Retinal pigment epithelial cell (primary cell): Measurements from ENCODE around the gene TMEM62.

Source experiments
- DNase-seq: peaks from one replicate; pipeline ENCODE4 v3.0.0-alpha.2; 2010; ENCODE audit warnings: low read depth
- H3K4me3 ChIP-seq: 2 replicates; pipeline ENCODE4 v1.5.1; 2011; ENCODE audit warnings: mild to moderate bottlenecking, low read length, control low read depth, moderate library complexity
- CTCF ChIP-seq: conservative IDR thresholded peaks from 2 replicates; pipeline ENCODE4 v1.5.1; 2011; ENCODE audit warnings: low read depth, low read length, control low read depth, inconsistent platforms

The TMEM62 gene

GRCh38 chr15:43105077-43105736 lies 28.2 kb upstream of the TMEM62 start:
- peak overlapping the region; percentile 95 for H3K4me3 ChIP-seq
- no peak for TF ChIP-seq CTCF
- no peak for DNase-seq

GRCh38 chr15:43105778-43106485 lies 27.5 kb upstream of the TMEM62 start, which contains the start of gene UBR1:
Gene UBR1, minus strand, starts transcription at chr15:43106038. Its CDS starts 16 bp downstream, at chr15:43106022.
- peak; percentile 73 for DNase-seq
- TF ChIP-seq CTCF, result no peak

GRCh38 chr15:43106486-43106829 lies 26.9 kb upstream of the TMEM62 start:
- H3K4me3 ChIP-seq, result peak overlapping the region; percentile 95
- TF ChIP-seq CTCF, result no peak
- DNase-seq, result no peak

More at GRCh38 chr15:43105778-43106485, 27.5 kb upstream of the TMEM62 start, which contains the start of gene UBR1:
- H3K4me3 ChIP-seq, result peak within 1 kb of the TSS; percentile 95

- no peak overlapping the region for H3K4me3 ChIP-seq
- DNase-seq, result no peak
- TF ChIP-seq CTCF, result no peak
Observed at GRCh38 chr15:43107751-43108150, 25.6 kb upstream of the TMEM62 start.

- TF ChIP-seq CTCF, result no peak
- no peak for DNase-seq
- H3K4me3 ChIP-seq, result no peak overlapping the region
Observed at GRCh38 chr15:43111354-43111753, 22.0 kb upstream of the TMEM62 start.

GRCh38 chr15:43118286-43118685 lies 15.1 kb upstream of the TMEM62 start:
- no peak overlapping the region for H3K4me3 ChIP-seq
- DNase-seq, result no peak
- TF ChIP-seq CTCF, result no peak

- H3K4me3 ChIP-seq, result no peak overlapping the region
- DNase-seq, result no peak
- TF ChIP-seq CTCF, result no peak
Observed at GRCh38 chr15:43118829-43119228, 14.6 kb upstream of the TMEM62 start.
